BJ (cell line): ENCODE results near the gene NEO1. TPM values are rescaled to one million over a fixed set of nuclear protein-coding genes. Genes with fewer than 3 reads are reported as not detected.

ENCODE experiments used
- CTCF ChIA-PET: fragments of 350-600 bp; formaldehyde crosslinking; extraction: SDS; loops from one replicate; lab custom pipeline; 2021; ENCODE audit warnings: antibody characterized with exemption, inconsistent platforms; lab: Yijun Ruan, JAX
- POLR2A ChIA-PET: fragments of 300-600 bp; sonication (Branson Sonifier 250); formaldehyde crosslinking; extraction: SDS; loops from one replicate; lab custom pipeline; 2021; ENCODE audit warnings: antibody characterized with exemption; lab: Charles Lee
- DNase-seq: peaks from one replicate; pipeline ENCODE4 v3.0.0-alpha.2; 2011; ENCODE audit warnings: low read depth
- H3K27me3 ChIP-seq: 2 replicates; pipeline ENCODE4 v1.6.0; 2011; ENCODE audit warnings: low read length; ENCODE audit not compliant: control insufficient read depth, insufficient read depth
- H3K36me3 ChIP-seq: 2 replicates; pipeline ENCODE4 v1.5.1; 2011; ENCODE audit warnings: low read length; ENCODE audit not compliant: control insufficient read depth, insufficient read depth
- H3K4me3 ChIP-seq: 2 replicates; pipeline ENCODE4 v1.5.1; 2011; ENCODE audit warnings: low read depth, mild to moderate bottlenecking, control low read depth, low read length
- CTCF ChIP-seq: IDR thresholded peaks from 2 replicates; pipeline ENCODE4 v1.5.1; 2011; ENCODE audit warnings: low read depth, mild to moderate bottlenecking, control low read depth, inconsistent platforms, low read length, moderate library complexity; ENCODE audit not compliant: insufficient read depth
- polyA plus RNA-seq: library from polyadenylated mRNA; depleted of rRNA; stranded (reverse); fragments of >200 nt; gene quantifications from 2 replicates; pipeline ENCODE4 v1.2.3, GENCODE V29; 2011

NEO1 gene
- polyA plus RNA-seq, 1 experiment: 2.9 TPM

GRCh38 chr15:73118055-73118454, 65.8 kb downstream of the NEO1 start:
- CTCF ChIA-PET: no interaction called here
- DNase-seq: no peak
- POLR2A ChIA-PET: no interaction called here
- Histone ChIP-seq H3K27me3 (no peaks in the 10 kb centered on the region), H3K4me3 (no peak overlapping the region), H3K36me3 (no peaks in the 10 kb centered on the region)
- no peak for TF ChIP-seq CTCF

- ChIA-PET POLR2A (no interaction called here), CTCF (no interaction called here)
- no peaks in the 10 kb centered on the region for H3K27me3 ChIP-seq
- no peaks in the 10 kb centered on the region for H3K36me3 ChIP-seq
- TF ChIP-seq CTCF: no peak
- H3K4me3 ChIP-seq: no peak overlapping the region
- DNase-seq: no peak
These were observed 67.2 kb downstream of the NEO1 start for GRCh38 chr15:73119478-73119877.

- ChIA-PET CTCF (no interaction called here), POLR2A (no interaction called here)
- Histone ChIP-seq H3K4me3 (no peak overlapping the region), H3K27me3 (no peaks in the 10 kb centered on the region), H3K36me3 (no peaks in the 10 kb centered on the region)
- no peak for TF ChIP-seq CTCF
- DNase-seq: no peak
These were observed 68.0 kb downstream of the NEO1 start for GRCh38 chr15:73120269-73120668.

- no peak for TF ChIP-seq CTCF
- Histone ChIP-seq H3K27me3 (no peaks in the 10 kb centered on the region; the same call in 1 of the 2 replicates), H3K36me3 (no peaks in the 10 kb centered on the region), H3K4me3 (no peak overlapping the region)
- ChIA-PET POLR2A (no interaction called here), CTCF (no interaction called here)
- no peak for DNase-seq
These were observed 73.0 kb downstream of the NEO1 start for GRCh38 chr15:73125219-73125618.

GRCh38 chr15:73127302-73127936, 75.2 kb downstream of the NEO1 start:
- H3K27me3 ChIP-seq: no peaks in the 10 kb centered on the region; the same call in 1 of the 2 replicates
- no peak overlapping the region for H3K4me3 ChIP-seq
- ChIA-PET POLR2A (no interaction called here), CTCF (interaction anchor here (0.6 kb wide), 1 partner anchor 44 kb away, joined by 3 read pairs; no protein-coding TSS in a partner anchor)
- peak; percentile 84 for TF ChIP-seq CTCF
- no peak for DNase-seq
- H3K36me3 ChIP-seq: no peaks in the 10 kb centered on the region
